BLaER1 (cell line): ENCODE results near the gene BTAF1.
"Not testable (repeated sequence)": the region's sequence is repeated elsewhere in the genome, so short reads cannot be mapped to it uniquely, and the experiment has no call there.

Experiments used
- H3K27ac ChIP-seq: shearing (Covaris generic); formaldehyde crosslinking; 2 replicates; pipeline ENCODE4 v1.8.1; 2022
- H3K27me3 ChIP-seq: shearing (Covaris generic); formaldehyde crosslinking; 2 replicates; pipeline ENCODE4 v1.8.1; 2022
- H3K36me3 ChIP-seq: shearing (Covaris generic); formaldehyde crosslinking; 2 replicates; pipeline ENCODE4 v1.8.1; 2022
- H3K4me1 ChIP-seq: shearing (Covaris generic); formaldehyde crosslinking; 2 replicates; pipeline ENCODE4 v1.8.1; 2022
- H3K4me2 ChIP-seq: shearing (Covaris generic); formaldehyde crosslinking; 2 replicates; pipeline ENCODE4 v1.8.1; 2022
- H3K4me3 ChIP-seq: shearing (Covaris generic); formaldehyde crosslinking; 2 replicates; pipeline ENCODE4 v1.8.1; 2022
- H3K9ac ChIP-seq: shearing (Covaris generic); formaldehyde crosslinking; 2 replicates; pipeline ENCODE4 v1.8.1; 2022
- H3K9me3 ChIP-seq: shearing (Covaris generic); formaldehyde crosslinking; 2 replicates; pipeline ENCODE4 v1.8.1; 2022
- H4K20me1 ChIP-seq: shearing (Covaris generic); formaldehyde crosslinking; 2 replicates; pipeline ENCODE4 v1.8.1; 2022
- Cebpa-rat ChIP-seq: shearing (Covaris generic); IDR thresholded peaks from 2 replicates; pipeline ENCODE4 v1.8.1; 2022

BTAF1 gene

DNA sequence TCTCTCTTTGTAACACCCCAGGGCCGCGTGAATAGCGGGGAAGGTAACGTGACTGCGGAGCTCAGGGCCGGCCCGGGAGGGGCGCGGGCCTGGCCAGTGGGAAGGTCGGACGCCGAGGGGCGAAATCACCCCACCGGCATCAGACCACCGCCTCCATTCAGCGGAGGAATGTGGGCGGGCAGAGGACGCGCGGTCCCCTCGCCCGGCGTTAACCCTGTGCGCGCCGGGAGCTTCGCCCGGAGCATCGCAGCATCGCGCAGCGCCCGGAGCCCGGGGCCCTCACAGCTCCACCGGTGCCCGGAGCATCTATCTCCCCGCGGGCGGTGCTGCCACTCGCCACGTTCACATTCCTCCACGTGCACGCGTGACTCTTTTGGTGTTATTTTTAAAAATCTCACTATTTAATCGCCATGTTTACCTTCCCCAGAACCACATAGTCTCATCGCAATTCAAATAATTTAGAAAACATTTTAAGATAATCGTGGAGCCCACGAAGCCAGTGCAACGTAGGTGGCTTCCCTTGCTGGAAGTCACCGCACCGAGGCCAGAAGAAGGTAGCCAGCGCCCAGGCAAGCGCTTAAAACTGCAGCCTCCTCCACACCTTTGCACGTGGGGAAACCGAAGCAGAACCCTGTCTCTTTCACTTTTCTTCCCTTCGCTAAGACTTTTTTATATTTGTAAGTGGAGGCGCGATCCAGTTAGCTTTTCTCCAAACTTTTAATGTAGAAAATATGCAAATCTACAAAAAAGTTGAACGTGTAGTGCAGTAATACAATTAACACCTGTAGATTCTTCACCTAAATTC lies 36.1 kb upstream of the BTAF1 start:
- Histone ChIP-seq H3K27ac (no peak overlapping the region), H3K4me2 (peak overlapping the region; percentile 73), H3K9ac (no peak overlapping the region), H3K9me3 (no peaks in the 10 kb centered on the region), H4K20me1 (no peaks in the 10 kb centered on the region), H3K36me3 (no peaks in the 10 kb centered on the region), H3K27me3 (peaks cover 17% of the 10 kb centered on the region), H3K4me3 (peak overlapping the region; percentile 54), H3K4me1 (peaks cover 26% of the 10 kb centered on the region)
- TF ChIP-seq Cebpa-rat, result no peak

- Histone ChIP-seq H3K4me2 (no peak overlapping the region), H3K36me3 (no peaks in the 10 kb centered on the region), H3K27me3 (peaks cover 14% of the 10 kb centered on the region), H3K4me3 (no peak overlapping the region), H3K9ac (no peak overlapping the region), H3K4me1 (0 out of 2 replicates have a peak, but pooled peaks cover 8% of the 10 kb centered on the region), H3K27ac (no peak overlapping the region), H4K20me1 (no peaks in the 10 kb centered on the region), H3K9me3 (no peaks in the 10 kb centered on the region)
- no peak for TF ChIP-seq Cebpa-rat
Measured at GRCh38 chr10:91891125-91892001, 32.2 kb upstream of the BTAF1 start.

DNA sequence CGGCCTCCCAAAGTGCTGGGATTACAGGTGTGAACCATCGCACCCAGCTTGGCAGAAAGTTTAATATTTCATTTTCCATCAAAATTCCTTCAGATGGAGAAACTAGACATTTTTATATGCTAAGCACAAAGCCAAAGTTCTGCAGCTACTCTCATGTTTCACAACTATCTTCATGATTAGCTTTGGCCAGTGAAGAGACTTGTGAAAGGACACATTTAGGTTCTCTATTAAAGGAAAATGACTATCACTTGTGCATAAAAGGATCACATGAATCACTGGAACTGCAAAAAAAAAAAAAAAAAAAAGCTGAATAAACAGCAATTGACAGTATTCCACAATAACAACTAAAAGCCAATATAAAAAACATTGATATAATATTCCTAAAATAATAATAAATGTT lies 30.5 kb upstream of the BTAF1 start:
- Histone ChIP-seq H3K9ac (no peak overlapping the region), H3K27me3 (peaks cover under 1% of the 10 kb centered on the region; the same call in 1 of the 2 replicates), H4K20me1 (no peaks in the 10 kb centered on the region), H3K27ac (no peak overlapping the region), H3K36me3 (no peaks in the 10 kb centered on the region), H3K9me3 (no peaks in the 10 kb centered on the region), H3K4me3 (no peak overlapping the region), H3K4me1 (no peaks in the 10 kb centered on the region), H3K4me2 (no peak overlapping the region)
- TF ChIP-seq Cebpa-rat, result no peak

DNA sequence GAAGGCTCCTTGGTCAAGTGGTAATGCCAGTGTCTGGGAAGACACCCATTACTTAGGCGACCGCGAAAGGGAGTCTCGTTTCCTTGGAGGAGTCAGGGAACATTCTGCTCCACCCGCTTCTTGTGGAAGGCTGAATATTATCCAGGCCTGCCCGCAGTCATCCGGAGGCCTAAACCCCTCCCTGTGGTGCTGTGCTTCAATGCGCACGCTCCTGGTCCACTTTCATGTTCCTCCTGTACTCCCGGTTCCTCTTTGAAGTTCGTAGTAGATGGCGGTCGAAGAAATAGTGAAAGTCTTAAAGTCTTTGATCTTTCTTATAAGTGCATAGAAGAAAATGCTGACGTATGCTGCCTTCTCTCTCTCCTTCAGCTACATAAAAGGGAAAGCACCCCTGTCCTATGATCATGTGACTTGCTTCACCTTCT lies 29.3 kb upstream of the BTAF1 start:
- not testable (repeated sequence) for H3K27ac ChIP-seq, H3K9me3 ChIP-seq, H3K4me2 ChIP-seq, H3K4me3 ChIP-seq, H3K4me1 ChIP-seq, H3K9ac ChIP-seq, H3K27me3 ChIP-seq, H4K20me1 ChIP-seq, H3K36me3 ChIP-seq

- no peaks in the 10 kb centered on the region for H3K27me3 ChIP-seq
- no peak for TF ChIP-seq Cebpa-rat
- H3K4me2 ChIP-seq, result no peak overlapping the region
- no peaks in the 10 kb centered on the region for H4K20me1 ChIP-seq
- H3K9ac ChIP-seq, result no peak overlapping the region
- no peaks in the 10 kb centered on the region for H3K9me3 ChIP-seq
- H3K4me3 ChIP-seq, result no peak overlapping the region
- H3K4me1 ChIP-seq, result no peaks in the 10 kb centered on the region
- no peak overlapping the region for H3K27ac ChIP-seq
- no peaks in the 10 kb centered on the region for H3K36me3 ChIP-seq
Measured at GRCh38 chr10:91896212-91896756, 27.3 kb upstream of the BTAF1 start.

DNA sequence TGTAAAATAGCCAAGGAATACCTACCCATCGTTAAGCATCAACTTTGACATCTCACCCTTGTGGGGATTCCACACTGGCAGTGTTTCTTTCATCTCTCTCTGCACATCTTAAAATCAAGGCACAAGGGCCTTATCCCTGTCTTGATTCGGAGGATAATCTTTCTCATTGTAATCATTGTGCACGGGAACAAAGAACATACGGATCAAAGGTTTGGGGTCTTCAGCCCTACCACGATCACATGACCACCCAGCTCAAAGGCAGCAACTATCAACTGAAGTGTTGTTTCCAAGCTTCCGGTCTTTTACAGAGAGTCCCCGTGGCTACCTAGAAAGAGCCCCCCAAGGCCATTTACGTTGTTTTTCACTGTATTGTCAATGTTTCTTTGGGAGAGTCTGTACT lies 26.1 kb upstream of the BTAF1 start:
- TF ChIP-seq Cebpa-rat, result no peak
- Histone ChIP-seq H3K27me3 (no peaks in the 10 kb centered on the region), H3K9ac (no peak overlapping the region), H3K36me3 (no peaks in the 10 kb centered on the region), H3K4me1 (no peaks in the 10 kb centered on the region), H3K4me3 (no peak overlapping the region), H3K9me3 (no peaks in the 10 kb centered on the region), H3K4me2 (no peak overlapping the region), H4K20me1 (no peaks in the 10 kb centered on the region), H3K27ac (no peak overlapping the region)

- Histone ChIP-seq H3K27ac (no peak overlapping the region), H3K4me2 (no peak overlapping the region), H3K9me3 (no peaks in the 10 kb centered on the region)
Measured at GRCh38 chr10:91901784-91902677, 21.5 kb upstream of the BTAF1 start.

DNA sequence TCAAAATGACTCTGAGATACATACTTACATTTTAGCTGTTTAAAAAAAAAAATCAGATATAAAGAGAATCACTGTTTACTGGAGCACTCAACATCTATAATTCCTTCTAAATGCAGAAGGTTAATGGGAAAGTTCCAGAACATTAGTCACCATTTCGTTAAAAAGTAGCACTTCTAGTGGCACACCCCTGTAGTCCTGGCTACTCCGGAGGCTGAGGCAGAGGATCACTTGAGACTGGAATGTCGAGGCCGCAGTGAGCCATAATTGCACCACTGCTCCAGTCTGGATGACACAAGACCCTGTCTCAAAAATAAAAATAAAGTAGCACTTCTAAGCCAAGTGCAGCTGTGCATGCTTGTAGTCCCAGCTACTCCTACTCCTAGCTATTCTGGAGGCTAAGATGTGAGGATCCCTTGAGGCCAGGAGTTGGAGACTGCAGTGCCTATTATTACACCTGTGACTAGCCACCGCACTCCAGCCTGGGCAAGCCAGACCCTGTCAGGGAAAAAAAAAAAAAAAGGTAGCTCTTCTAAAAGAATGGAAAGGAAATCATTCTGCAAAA lies 16.5 kb upstream of the BTAF1 start:
- Histone ChIP-seq H3K36me3 (0 out of 2 replicates have a peak, but pooled peaks cover 4% of the 10 kb centered on the region), H4K20me1 (no peaks in the 10 kb centered on the region), H3K4me2 (peak overlapping the region; percentile 68), H3K9ac (no peak overlapping the region; the same call in 1 of the 2 replicates), H3K27me3 (no peaks in the 10 kb centered on the region), H3K4me1 (peaks cover 23% of the 10 kb centered on the region), H3K4me3 (peak overlapping the region; percentile 92; the same call in 1 of the 2 replicates), H3K27ac (no peak overlapping the region), H3K9me3 (no peaks in the 10 kb centered on the region)
- TF ChIP-seq Cebpa-rat, result no peak

More at GRCh38 chr10:91901784-91902677, 21.5 kb upstream of the BTAF1 start:
- H3K27me3 ChIP-seq, result no peaks in the 10 kb centered on the region
- H4K20me1 ChIP-seq, result no peaks in the 10 kb centered on the region
- H3K9ac ChIP-seq, result no peak overlapping the region
- H3K4me1 ChIP-seq, result peaks cover 4% of the 10 kb centered on the region
- TF ChIP-seq Cebpa-rat, result no peak
- H3K4me3 ChIP-seq, result no peak overlapping the region
- H3K36me3 ChIP-seq, result 0 out of 2 replicates have a peak, but pooled peaks cover 4% of the 10 kb centered on the region

DNA sequence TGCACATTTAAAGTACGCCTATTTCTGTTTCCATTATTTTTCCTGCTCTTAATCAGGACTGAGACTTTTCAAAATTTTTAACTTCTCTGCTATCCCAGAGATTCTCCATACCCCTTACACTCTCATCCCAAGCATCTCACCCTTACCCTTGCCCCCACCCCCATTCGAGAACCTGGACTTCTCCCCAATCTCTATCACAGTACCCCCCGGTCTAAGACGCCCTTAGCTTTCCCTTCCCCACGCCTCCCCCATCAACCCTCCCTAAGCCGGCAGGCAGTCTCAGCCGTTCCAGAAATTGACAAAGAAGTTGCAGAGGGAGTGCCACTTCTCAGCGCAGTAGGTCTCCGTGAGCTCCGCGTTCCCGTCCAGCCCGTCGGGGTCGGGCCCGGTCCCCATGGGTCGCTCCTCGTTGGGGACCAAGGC lies 15.6 kb upstream of the BTAF1 start:
- Histone ChIP-seq H3K9me3 (no peaks in the 10 kb centered on the region), H3K4me3 (peak overlapping the region; percentile 92), H3K4me2 (peak overlapping the region; percentile 68), H4K20me1 (no peaks in the 10 kb centered on the region), H3K9ac (peak overlapping the region; percentile 86), H3K27ac (peak overlapping the region; percentile 85), H3K27me3 (no peaks in the 10 kb centered on the region), H3K4me1 (peaks cover 23% of the 10 kb centered on the region), H3K36me3 (0 out of 2 replicates have a peak, but pooled peaks cover 4% of the 10 kb centered on the region)
- no peak for TF ChIP-seq Cebpa-rat
